ENCODE data around the gene BAHCC1.

BAHCC1 gene

GRCh38 chr17:81398832-81399411 lies 3.7 kb downstream of the BAHCC1 start:
- DNase-seq: no peak

GRCh38 chr17:81399481-81400153 lies 4.4 kb downstream of the BAHCC1 start:
- no peak for DNase-seq

- DNase-seq: no peak
Observed at GRCh38 chr17:81400154-81400977, 5.1 kb downstream of the BAHCC1 start.

GRCh38 chr17:81400996-81401722 lies 5.9 kb downstream of the BAHCC1 start:
- DNase-seq: no peak

- no peak for DNase-seq
Observed at GRCh38 chr17:81401723-81402529, 6.7 kb downstream of the BAHCC1 start.

GRCh38 chr17:81402530-81402941 lies 7.3 kb downstream of the BAHCC1 start:
- no peak for DNase-seq

GRCh38 chr17:81402981-81403467 lies 7.8 kb downstream of the BAHCC1 start:
- DNase-seq: no peak

GRCh38 chr17:81403671-81404534 lies 8.6 kb downstream of the BAHCC1 start:
- DNase-seq: no peak

- no peak for DNase-seq
Observed at GRCh38 chr17:81404558-81405165, 9.4 kb downstream of the BAHCC1 start.

- DNase-seq: no peak
Observed at GRCh38 chr17:81405411-81405872, 10.2 kb downstream of the BAHCC1 start.

- DNase-seq: no peak
Observed at GRCh38 chr17:81406117-81406953, 11.1 kb downstream of the BAHCC1 start.

GRCh38 chr17:81408049-81408448 lies 12.8 kb downstream of the BAHCC1 start:
- no peak for DNase-seq

- no peak for DNase-seq
Observed at GRCh38 chr17:81409190-81409935, 14.1 kb downstream of the BAHCC1 start.

- DNase-seq: no peak
Observed at GRCh38 chr17:81410852-81411251, 15.6 kb downstream of the BAHCC1 start.

- no peak for DNase-seq
Observed at GRCh38 chr17:81411305-81411704, 16.0 kb downstream of the BAHCC1 start.

GRCh38 chr17:81412490-81413093 lies 17.3 kb downstream of the BAHCC1 start:
- peak; percentile 68 for DNase-seq

- no peak for DNase-seq
Observed at GRCh38 chr17:81413497-81414135, 18.4 kb downstream of the BAHCC1 start.

Measured in CD4-positive, alpha-beta T cell treated with Interleukin-21 for 1 hour (primary cell).